ENCODE data around the gene PARD6A.

- no peak for TF ChIP-seq ZNF8 (CRISPR knock-in tag; IDR thresholded peaks at IDR 0.05)
- TF ChIP-seq RARB (CRISPR knock-in tag; IDR thresholded peaks at IDR 0.05) = no peak
- TF ChIP-seq ZNF70 (CRISPR knock-in tag; IDR thresholded peaks at IDR 0.05) = no peak
- TF ChIP-seq, protein P1, sequence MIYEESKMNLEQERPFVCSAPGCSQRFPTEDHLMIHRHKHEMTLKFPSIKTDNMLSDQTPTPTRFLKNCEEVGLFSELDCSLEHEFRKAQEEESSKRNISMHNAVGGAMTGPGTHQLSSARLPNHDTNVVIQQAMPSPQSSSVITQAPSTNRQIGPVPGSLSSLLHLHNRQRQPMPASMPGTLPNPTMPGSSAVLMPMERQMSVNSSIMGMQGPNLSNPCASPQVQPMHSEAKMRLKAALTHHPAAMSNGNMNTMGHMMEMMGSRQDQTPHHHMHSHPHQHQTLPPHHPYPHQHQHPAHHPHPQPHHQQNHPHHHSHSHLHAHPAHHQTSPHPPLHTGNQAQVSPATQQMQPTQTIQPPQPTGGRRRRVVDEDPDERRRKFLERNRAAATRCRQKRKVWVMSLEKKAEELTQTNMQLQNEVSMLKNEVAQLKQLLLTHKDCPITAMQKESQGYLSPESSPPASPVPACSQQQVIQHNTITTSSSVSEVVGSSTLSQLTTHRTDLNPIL (CRISPR knock-in tag; IDR thresholded peaks at IDR 0.05; ENCODE audit: low read depth) = no peak
- no peak for TF ChIP-seq GLIS3 (CRISPR knock-in tag; IDR thresholded peaks at IDR 0.05)
- no peak for TF ChIP-seq BACH2 (CRISPR knock-in tag; IDR thresholded peaks at IDR 0.05; ENCODE audit: borderline replicate concordance)
- TF ChIP-seq ARNTL (CRISPR knock-in tag; IDR thresholded peaks at IDR 0.05; ENCODE audit: borderline replicate concordance, low read depth) = no peak
Measured at GRCh38 chr16:67707210-67707609, 46.5 kb downstream of the PARD6A start.

All from SK-N-SH treated with all-trans-retinoic acid at 6 μM for 48 hours (cell line).